Right renal cortex interstitium (tissue), 3 donors: Measurements from ENCODE around the gene CACNB4. TPM values are rescaled to one million over a fixed set of nuclear protein-coding genes. Genes with fewer than 3 reads are reported as not detected.
"Not testable (repeated sequence)": the region's sequence is repeated elsewhere in the genome, so short reads cannot be mapped to it uniquely, and the experiment has no call there.

Source experiments
- DNase-seq, 3 donors: peaks; one replicate each; pipeline ENCODE4 v3.0.0-alpha.2; 2013; ENCODE audit warnings: low read depth in 3 of 3, low spot score in 2 of 3
- polyA plus RNA-seq, 3 donors: library from polyadenylated mRNA; unstranded; fragments of 120-200 nt; gene quantifications; one replicate each; pipeline ENCODE4 v1.2.1, GENCODE V29; 2013; ENCODE audit not compliant: insufficient read length in 3 of 3

Gene CACNB4
- polyA plus RNA-seq, 3 donors: 7.4 to 12.5 (median 8.1) TPM

GRCh38 chr2:151946899-151947812 is 151.7 kb downstream of the CACNB4 start:
- DNase-seq: peak in 1 of 3 donors; percentile 57

DNA sequence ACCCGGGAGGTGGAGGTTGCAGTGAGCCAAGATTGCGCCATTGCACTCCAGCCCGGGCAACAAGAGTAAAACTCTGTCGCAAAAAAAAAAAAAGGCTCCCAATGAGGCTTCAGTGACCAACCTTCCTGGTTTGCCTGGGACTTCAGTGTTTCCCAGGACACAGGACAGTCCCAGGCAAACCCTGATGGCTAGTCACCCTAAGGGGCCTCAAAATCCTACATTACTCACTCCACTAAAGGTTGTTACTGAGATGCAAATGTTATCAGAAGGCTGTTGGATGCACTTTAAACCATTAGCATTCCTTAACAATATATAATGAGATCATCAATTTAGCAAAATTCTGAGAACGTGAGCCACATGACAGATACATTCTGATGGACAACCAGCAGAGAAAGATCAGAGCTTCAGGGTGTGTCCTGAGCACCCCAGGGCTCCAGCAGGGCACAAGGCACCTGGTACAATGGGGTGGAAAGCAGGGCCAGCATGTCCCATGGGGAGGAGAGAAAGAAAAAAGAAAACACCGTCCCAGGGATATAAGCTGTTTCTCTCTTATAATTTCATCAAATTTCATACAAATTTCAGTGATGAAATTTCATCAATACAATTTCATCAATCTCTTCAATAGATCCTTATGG is 152.5 kb downstream of the CACNB4 start:
- no peak for DNase-seq

- no peak for DNase-seq
These were observed 153.2 kb downstream of the CACNB4 start for GRCh38 chr2:151945602-151946001.

- no peak for DNase-seq
These were observed 153.7 kb downstream of the CACNB4 start for GRCh38 chr2:151945186-151945585.

GRCh38 chr2:151943461-151943860 is 155.4 kb downstream of the CACNB4 start:
- DNase-seq: no peak

GRCh38 chr2:151942540-151943205 is 156.2 kb downstream of the CACNB4 start:
- DNase-seq: not testable (repeated sequence)

- no peak for DNase-seq
These were observed 160.9 kb downstream of the CACNB4 start for GRCh38 chr2:151937966-151938365.

GRCh38 chr2:151936626-151937025 is 162.2 kb downstream of the CACNB4 start:
- no peak for DNase-seq

GRCh38 chr2:151933266-151933804 is 165.5 kb downstream of the CACNB4 start:
- no peak for DNase-seq

GRCh38 chr2:151931756-151932155 is 167.1 kb downstream of the CACNB4 start:
- DNase-seq: no peak

- DNase-seq: no peak
These were observed 167.7 kb downstream of the CACNB4 start for GRCh38 chr2:151931030-151931611.

GRCh38 chr2:151930042-151930441 is 168.8 kb downstream of the CACNB4 start:
- DNase-seq: no peak

DNA sequence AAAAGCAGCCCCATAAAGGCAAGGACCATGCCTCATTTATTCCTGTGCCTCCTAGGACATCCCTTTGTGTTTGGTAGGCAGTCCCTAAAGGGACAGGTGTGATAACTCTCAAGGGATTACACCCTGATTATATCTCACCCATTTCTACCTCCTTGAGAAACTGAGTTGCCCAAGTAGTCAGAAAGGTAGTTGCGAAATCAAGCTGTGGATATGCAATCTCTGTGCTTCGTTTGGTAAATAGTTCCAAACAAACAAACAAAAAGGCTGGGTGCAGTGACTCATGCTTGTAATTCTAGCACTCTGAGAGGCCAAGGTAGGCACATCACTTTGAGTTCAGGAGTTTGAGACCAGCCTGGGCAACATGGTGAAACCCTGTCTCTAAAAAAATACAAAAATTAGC is 170.5 kb downstream of the CACNB4 start:
- DNase-seq: no peak

DNA sequence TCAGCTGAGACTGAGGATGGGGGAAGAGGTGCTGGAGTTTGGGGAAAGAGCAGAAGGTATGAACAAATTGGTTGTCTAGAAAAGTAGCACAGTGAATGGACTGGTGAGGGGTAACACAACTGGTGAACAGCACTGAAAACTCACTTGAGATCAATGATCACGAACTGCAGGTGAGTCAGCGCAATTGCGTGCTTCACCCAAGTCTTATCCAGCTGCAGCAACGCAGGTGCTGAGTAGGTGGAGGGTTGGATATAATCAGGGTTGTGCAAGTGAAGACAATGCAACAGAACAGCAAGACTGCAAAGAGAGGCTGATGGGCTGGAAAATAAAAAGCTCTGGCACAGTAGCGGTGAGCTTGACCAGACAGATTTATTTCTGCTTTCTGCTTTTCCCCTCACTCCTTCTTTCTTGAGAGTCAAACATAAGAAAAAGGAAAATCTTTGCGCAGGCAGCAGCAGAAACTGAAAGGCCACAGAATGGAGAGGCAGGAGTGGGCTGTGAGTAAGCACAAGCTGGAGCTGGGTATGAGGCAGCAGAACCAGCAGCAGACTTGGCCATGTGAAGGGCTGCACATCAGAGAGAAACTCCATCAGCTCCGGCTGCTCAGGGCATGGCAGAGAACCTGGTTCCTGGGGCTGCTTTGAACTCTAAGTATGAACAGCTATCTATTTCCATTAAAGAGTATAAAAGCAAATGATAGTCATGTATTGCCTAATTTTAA is 171.2 kb downstream of the CACNB4 start:
- no peak for DNase-seq

- DNase-seq: no peak
These were observed 175.8 kb downstream of the CACNB4 start for GRCh38 chr2:151922845-151923666.

- no peak for DNase-seq
These were observed 179.1 kb downstream of the CACNB4 start for GRCh38 chr2:151919786-151920185.

- DNase-seq: no peak
These were observed 180.5 kb downstream of the CACNB4 start for GRCh38 chr2:151918308-151918707.

DNA sequence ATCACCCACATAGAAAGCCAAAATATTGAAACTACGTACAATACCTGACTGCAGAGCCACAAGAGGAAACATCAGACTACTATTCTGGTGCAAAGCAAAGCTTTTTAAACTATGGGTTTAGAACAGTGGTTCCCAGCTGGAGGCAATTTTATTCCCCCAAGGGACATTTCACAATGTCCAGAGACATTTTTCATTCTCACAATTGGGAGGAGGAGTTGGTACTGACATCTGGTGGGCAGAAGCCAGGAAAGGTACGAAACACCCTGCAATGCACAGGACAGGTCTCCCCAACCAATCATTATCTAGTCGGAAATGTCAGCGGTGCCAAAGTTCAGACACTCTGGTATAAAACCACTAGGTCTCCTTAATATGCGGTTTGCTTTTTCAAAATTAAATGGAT is 182.2 kb downstream of the CACNB4 start:
- DNase-seq: no peak

- not testable (repeated sequence) for DNase-seq
These were observed 183.2 kb downstream of the CACNB4 start for GRCh38 chr2:151915629-151916025.
